ENCODE measurements around the gene CDT1. TPM values are rescaled to one million over a fixed set of nuclear protein-coding genes. Genes with fewer than 3 reads are reported as not detected.

CDT1 gene
- total RNA-seq, 1 experiment from 2014 or later: 74.1 TPM

DNA sequence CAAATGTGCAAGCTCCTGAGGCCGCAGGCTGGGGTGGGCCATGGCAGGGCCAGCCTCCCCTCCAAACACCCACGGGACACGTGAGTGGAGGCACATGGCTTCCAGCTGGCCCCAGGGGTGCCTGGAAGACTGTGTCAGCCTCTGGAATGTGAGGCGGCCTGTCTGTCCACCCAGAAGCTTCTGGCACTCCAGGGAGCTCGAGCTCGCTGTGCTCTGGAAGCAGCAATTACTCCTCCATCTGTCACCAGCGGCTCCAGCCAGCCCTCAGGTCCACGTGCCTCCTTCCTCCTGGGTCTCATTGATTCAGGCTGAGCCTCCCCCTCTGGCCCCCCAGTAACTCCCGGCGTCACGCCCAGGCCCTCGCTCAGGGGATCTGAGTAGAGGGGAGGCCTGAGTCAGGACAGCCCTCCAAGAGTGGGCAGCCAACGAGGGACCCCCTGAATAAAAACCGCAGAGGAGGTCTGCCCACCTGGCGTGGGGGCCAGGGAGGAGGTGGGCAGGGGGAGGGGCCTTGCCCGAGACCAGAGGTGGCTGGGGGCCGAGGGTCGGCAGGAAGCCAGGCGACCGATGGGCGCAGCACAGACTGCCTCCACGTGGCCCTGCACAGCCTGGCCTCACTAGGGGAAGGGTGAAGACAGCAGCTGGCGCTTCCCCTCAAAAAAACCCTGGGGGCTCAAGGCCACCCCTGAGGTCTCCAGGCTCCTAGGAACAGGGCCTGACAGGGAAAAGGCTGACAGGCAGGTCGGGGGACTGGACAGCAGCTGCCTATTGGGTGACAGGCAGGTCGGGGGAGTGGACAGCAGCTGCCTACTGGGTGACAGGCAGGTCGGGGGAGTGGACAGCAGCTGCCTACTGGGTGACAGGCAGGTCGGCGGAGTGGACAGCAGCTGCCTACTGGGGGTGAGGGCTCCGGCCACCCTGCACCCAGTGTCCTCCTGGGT is 30.4 kb upstream of the CDT1 start:
- H4K8ac ChIP-seq (replicated peaks; ENCODE audit: insufficient read length, low read depth, low read length): no peak overlapping the region
- H2BK5ac ChIP-seq (ENCODE audit: insufficient read length, low read length): no peak overlapping the region
- H3K56ac ChIP-seq (ENCODE audit: insufficient read length, low read depth, low read length): no peak overlapping the region
- no peak overlapping the region for H3K4me2 ChIP-seq (ENCODE audit: insufficient read depth, insufficient read length, low read length)
- H3K23ac ChIP-seq (ENCODE audit: insufficient read length, low read depth, low read length): no peak overlapping the region
- TF ChIP-seq, protein P1, sequence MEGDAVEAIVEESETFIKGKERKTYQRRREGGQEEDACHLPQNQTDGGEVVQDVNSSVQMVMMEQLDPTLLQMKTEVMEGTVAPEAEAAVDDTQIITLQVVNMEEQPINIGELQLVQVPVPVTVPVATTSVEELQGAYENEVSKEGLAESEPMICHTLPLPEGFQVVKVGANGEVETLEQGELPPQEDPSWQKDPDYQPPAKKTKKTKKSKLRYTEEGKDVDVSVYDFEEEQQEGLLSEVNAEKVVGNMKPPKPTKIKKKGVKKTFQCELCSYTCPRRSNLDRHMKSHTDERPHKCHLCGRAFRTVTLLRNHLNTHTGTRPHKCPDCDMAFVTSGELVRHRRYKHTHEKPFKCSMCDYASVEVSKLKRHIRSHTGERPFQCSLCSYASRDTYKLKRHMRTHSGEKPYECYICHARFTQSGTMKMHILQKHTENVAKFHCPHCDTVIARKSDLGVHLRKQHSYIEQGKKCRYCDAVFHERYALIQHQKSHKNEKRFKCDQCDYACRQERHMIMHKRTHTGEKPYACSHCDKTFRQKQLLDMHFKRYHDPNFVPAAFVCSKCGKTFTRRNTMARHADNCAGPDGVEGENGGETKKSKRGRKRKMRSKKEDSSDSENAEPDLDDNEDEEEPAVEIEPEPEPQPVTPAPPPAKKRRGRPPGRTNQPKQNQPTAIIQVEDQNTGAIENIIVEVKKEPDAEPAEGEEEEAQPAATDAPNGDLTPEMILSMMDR (conservative IDR thresholded peaks at IDR 0.05): no peak
- no peak overlapping the region for H2BK120ac ChIP-seq (ENCODE audit: low read depth, low read length, poor library complexity, severe bottlenecking)
- H2AFZ ChIP-seq (ENCODE audit: low read length): no peak overlapping the region
- H2AK5ac ChIP-seq (ENCODE audit: insufficient read length, low read length): no peak overlapping the region
- Mint-ChIP-seq H3K4me3 (no peak overlapping the region), H3K36me3 (ENCODE audit: insufficient read depth in 1 of 3, low read depth in 3 of 3) (no peaks in the 10 kb centered on the region), H3K27me3 (ENCODE audit: low read depth) (no peaks in the 10 kb centered on the region), H3K9me3 (no peaks in the 10 kb centered on the region), H3K4me1 (peaks cover 25 to 56% of the 10 kb centered on the region in 2 experiments), H3K27ac (peak overlapping the region in 1 of 3 experiments; percentile 59; a peak in 1 of 7 replicates)
- no peak overlapping the region for H3K4ac ChIP-seq (ENCODE audit: low read depth, low read length)
- H3K27me3 ChIP-seq (ENCODE audit: insufficient read depth, low read length): no peaks in the 10 kb centered on the region
- no peak overlapping the region for H4K5ac ChIP-seq (ENCODE audit: insufficient read length, low read depth, low read length)
- H3T11ph ChIP-seq (ENCODE audit: low read length): no peak overlapping the region
- H3K18ac ChIP-seq (ENCODE audit: insufficient read length, low read depth, low read length): no peak overlapping the region
- no peak overlapping the region for H3K27ac ChIP-seq (ENCODE audit: insufficient read length, low read depth, low read length)
- H3K9ac ChIP-seq (ENCODE audit: extremely low read depth, insufficient read length, low read length): no peak overlapping the region
- H3K79me1 ChIP-seq (ENCODE audit: insufficient read depth, low read depth, low read length, poor library complexity, severe bottlenecking): no peaks in the 10 kb centered on the region
- H2BK20ac ChIP-seq (ENCODE audit: low read depth, low read length, poor library complexity, severe bottlenecking): no peak overlapping the region
- no peaks in the 10 kb centered on the region for H3K4me1 ChIP-seq (ENCODE audit: insufficient read depth, low read length)
- no peak overlapping the region for H2BK15ac ChIP-seq (ENCODE audit: low read depth, low read length)
- no peaks in the 10 kb centered on the region for H4K20me1 ChIP-seq (ENCODE audit: control insufficient read depth, insufficient read depth, insufficient read length)
- H2BK12ac ChIP-seq (ENCODE audit: insufficient read length, low read depth, low read length): no peak overlapping the region
- no peaks in the 10 kb centered on the region; the same call in 1 of the 2 replicates for H3K79me2 ChIP-seq (ENCODE audit: insufficient read depth, low read length)
- no peak overlapping the region; the same call in 1 of the 2 replicates for H3K14ac ChIP-seq (ENCODE audit: insufficient read depth, low read length)
- no peaks in the 10 kb centered on the region for H3K23me2 ChIP-seq (ENCODE audit: insufficient read length, low read depth, low read length, poor library complexity, severe bottlenecking)
- no peaks in the 10 kb centered on the region for H3K9me3 ChIP-seq (ENCODE audit: control insufficient read depth, low read depth, low read length)
- no CpG with 5 or more reads among the region's 29 CpGs for WGBS (ENCODE audit: extremely low coverage, insufficient read length, low lambda C conversion rate)
- H4K91ac ChIP-seq (ENCODE audit: insufficient read length, low read depth, low read length): no peak overlapping the region
- DNase-seq: no peak

Measured in H9 (cell line).